Stimulated activated CD4-positive, alpha-beta T cell treated with anti-CD3 and anti-CD28 coated beads, Interleukin-4, amount 100 ng/mL, for 4 hours (primary cell): ENCODE results near the gene CPNE8.

Source experiments
- DNase-seq, 2 experiments: peaks; one replicate each; pipeline ENCODE4 v3.0.0-alpha.2; 2020

The CPNE8 gene

DNA sequence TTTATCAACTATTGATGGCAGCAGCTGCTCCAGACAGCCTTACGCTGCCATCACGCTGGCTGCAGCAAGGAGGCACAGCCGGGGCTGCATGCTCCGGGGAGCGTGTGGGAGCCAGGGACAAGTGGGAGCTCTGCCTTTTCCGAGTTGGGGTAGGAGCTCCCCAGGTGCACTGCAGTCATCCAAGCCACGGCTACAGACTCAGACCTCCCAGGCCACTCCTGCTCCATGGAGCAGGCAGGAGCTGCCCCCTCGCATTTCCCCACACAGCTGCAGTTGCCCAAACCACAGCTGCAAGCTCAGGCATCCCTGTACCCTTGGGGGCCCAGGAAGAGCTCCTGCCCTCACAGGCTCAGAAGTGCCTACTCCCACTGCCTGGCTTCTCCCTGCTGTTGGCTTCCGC lies 184.7 kb downstream of the CPNE8 start:
- DNase-seq, result no peak

DNA sequence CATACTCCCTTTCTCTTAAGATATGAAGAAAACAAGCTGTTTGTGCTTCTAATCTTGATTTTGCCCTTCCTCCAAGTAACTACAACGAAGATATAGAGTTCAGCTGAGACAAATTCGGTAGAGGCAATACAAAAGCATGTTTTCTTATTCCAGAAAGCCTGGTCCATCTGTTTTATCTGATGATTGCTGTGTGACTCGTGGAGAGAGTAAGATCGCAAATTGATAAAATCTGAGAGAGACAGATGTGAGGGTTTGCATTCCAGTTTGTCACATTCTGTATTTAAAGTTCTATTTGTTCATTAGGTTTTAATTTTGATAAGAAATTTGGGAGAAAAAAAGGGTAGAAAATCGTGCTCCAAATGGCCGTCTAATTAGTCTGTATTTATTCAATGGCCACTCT lies 192.1 kb downstream of the CPNE8 start:
- no peak for DNase-seq

DNA sequence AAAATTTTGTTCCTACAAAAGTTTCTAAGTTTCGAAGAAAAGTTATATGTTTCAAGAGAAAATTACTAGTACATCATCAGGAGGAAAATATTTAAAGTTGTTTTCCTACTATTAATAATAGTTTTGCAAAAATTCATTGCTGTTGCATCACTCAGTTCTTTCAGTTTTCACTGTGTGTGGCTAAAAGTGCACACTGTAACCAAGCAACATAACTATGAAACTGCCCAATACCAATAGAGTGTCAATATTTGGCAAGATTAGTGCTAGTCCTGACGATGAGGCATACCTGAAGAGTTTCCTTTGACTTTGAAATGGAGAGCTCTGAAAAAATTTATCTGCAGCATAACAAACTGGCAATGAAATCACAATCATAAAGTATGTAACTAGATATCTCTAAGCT lies 194.3 kb downstream of the CPNE8 start:
- no peak for DNase-seq

DNA sequence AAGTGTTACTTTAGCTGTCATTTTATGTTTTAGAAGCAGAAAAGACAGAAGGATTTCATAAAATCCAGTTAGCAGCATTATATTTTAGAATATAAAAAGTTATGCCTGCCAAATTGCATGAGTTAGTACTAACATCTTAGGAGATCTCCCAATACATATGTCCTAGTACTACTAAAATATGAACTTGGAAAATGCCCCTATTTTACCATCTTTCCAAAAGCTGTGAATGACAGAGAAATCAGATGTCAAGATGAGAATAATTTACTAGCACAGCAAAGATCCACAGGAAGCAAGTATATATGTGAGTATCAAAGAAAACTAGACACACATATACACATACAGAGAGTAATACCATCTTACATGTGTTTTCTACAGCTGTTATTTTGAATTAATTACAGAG lies 196.9 kb downstream of the CPNE8 start:
- DNase-seq, result no peak

DNA sequence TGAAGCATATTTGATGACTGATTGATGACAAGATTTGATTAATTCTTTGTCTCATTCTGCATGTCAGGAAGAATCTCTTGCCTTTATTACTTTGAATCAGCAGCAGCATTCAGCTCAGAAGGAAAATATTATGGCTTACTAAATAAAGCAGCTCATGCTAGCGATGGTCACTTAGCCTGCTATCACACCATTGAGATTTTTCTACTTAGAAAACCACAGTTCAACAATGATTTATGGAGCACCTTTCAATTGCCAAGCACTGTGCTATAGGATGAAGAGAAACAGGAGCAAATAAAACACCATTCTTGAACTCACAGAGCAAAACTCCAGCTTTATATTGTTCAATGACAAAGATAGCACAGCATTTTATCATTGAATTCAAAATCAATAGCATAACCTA lies 197.7 kb downstream of the CPNE8 start:
- no peak for DNase-seq

DNA sequence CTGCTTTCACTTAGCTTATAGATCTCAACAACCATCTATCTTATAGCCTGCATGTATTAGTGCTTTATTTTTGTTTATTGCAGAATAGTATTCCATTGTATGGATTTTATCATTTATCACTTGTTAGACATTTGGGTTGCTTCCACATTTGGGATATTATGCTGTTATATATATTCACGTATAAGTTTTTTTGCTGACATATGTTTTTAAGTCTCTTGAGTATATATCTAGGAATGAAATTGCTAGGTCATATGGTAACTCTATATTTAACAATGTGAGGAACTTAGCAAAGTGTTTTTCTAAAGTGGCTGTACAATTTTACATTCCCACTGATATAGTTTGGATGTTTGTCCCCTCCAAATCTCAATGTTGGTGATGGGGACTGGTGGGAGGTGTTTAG lies 208.1 kb downstream of the CPNE8 start:
- DNase-seq, result no peak

DNA sequence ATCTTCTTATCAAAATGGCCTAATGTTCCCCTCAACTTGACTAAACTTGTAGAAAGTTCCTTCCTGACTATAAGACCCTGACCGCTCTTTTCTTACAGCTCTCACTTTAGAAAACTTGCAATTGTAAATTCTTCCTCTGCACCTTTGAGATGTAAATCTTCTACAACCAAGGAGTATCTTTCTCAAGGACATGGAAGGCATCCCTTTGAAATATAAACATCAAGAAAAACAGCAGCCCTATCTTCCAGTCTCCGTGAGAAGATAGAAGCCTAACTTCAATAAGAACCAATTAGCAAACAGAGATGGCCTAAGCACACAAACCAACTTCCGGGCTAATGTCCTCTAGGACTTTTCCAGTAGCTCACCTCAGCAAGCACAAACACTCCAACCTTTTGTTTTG lies 210.3 kb downstream of the CPNE8 start:
- no peak for DNase-seq

DNA sequence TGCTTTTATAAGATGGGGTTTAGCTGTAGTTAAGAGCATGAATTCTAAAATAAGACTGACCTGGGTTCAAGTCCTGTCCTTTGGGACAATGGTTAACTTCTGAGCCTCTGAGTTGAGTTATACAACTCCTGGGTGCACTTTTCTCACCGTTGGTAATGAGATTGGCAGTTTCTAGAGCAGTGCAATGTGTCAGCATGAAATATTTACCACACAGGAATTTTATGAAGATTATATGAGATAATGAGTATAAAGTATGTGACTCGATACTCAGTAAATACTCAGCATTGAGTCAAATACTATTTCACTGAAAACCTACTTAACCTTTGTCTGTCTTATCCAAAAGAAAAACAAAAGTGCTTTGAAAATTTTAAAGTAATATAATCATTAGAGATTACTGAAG lies 214.2 kb downstream of the CPNE8 start:
- no peak for DNase-seq

DNA sequence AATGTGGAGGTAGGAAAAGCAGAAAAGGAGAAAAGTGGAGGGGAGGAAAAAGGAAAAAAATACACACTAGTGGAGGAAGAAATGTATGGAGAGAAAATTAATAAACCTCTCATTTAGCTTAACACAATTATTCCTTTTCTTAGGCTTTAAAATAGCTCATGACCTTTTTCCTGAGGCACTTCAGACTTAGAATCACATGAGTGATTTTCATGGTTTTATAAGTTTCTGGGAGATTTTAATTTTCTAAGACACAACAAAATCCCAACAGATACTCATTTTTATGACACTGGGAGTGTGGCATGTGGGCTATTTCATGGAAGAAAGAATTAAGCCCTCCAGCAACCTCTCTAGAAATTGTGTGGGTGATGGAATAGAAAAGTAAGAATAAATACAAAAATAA lies 214.7 kb downstream of the CPNE8 start:
- no peak for DNase-seq

DNA sequence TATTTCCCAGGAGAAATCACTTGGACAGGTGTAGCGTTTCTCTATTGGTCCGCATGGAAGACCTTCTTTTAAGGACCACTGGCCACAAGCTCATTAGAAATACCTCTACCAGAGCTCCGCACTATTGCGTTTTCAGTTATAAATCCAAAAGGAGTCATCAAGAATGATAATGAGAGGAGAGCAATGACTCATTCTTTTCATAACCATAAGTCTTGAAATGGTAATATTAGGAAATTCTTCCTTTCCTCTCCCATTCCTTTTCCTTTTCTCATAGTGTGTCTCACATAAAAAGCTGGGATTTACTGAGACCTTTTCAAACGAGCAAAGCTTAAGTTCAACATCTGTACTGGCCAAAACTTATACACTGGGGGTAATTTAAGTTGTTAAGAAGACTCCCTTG lies 215.7 kb downstream of the CPNE8 start:
- no peak for DNase-seq

DNA sequence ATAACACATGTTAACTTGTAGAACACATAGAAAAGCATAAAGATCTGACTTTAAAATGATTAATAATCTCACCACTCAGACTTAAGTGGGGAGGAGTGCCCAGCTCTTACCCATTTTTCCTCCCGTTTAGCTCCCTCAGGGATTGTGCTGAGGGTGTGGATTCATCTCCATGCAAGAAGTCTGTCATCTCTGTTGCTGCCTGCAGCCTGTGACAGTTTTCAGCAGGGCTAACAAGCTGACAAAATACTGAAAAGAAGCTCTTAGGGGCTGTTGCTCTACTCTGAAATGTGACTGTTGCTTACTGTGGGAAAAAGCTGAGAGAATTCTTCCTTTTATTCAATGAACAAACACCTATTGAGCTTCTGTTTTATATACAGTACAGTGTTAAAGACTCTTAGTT lies 216.2 kb downstream of the CPNE8 start:
- no peak for DNase-seq

DNA sequence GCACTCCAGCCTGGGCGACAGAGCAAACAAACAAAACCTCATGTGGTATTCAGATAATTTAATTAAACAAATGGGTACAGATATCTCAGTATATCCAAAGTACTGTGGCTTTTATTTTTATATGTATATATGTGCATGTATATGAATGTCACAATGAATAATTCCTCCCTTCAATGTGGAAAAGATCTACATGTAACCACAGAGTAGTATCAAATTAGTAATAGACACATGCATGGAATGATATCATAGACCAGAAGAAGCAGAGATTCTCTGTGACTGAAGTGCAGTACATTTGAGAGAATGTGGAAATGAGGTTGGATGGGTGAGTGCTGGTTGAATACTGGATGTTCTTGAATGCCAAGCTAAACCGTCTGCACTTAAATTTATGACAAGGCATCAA lies 222.9 kb downstream of the CPNE8 start:
- no peak for DNase-seq

DNA sequence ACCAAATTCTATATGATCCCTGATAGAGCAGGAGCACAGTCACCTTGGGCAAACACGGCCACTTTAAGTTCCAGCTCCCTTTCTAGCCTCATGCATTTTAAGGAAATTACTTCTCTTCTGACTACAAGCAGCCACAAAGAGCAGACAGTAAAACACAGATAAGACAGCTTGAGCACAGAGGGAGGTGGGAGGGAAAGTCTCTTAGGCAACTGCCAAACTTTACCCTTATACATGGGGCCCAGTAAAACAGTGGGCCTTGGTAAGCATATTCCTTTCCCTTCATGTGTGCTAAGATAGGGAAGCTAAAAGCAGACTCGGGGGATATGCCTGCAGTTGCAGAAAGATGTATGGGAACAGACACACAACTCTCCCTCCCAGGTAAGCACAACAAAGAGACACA lies 235.9 kb downstream of the CPNE8 start:
- no peak for DNase-seq

DNA sequence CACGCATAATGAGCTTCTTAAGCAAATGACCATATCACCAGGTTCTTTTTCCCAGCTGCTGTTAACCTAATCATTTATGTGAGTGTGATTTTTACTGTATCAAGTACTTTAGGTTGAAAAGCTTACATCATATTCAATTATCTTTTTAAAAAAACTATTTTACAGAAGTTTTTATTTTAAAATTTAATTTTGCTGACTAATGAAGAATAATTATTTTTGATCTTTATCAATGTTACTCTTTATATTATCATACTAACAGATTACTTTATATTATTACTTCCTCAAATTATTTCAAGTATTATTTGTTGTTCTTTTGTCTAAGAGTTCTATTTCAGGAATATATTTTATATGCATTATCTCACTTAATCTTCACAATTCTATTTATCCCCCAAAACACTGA lies 236.3 kb downstream of the CPNE8 start:
- DNase-seq, result no peak

DNA sequence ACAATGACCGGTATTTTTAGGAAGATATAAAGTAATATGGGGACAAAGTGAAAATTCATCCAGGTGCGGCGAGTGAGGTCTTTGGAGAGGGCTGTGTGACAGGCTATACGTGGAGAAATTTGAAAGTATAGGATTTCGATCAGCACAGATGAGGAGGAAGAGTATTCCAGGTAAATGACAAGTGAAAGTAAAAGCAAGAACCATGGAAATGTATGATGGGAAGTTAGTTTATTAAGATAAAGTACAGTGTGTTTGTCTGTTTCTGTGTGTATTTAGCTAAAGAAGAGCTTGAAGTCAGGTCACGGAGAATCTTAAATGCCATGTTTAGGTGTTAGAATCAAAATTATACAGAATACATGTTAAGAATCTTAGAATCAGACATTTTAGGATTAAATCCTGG lies 239.0 kb downstream of the CPNE8 start:
- no peak for DNase-seq

DNA sequence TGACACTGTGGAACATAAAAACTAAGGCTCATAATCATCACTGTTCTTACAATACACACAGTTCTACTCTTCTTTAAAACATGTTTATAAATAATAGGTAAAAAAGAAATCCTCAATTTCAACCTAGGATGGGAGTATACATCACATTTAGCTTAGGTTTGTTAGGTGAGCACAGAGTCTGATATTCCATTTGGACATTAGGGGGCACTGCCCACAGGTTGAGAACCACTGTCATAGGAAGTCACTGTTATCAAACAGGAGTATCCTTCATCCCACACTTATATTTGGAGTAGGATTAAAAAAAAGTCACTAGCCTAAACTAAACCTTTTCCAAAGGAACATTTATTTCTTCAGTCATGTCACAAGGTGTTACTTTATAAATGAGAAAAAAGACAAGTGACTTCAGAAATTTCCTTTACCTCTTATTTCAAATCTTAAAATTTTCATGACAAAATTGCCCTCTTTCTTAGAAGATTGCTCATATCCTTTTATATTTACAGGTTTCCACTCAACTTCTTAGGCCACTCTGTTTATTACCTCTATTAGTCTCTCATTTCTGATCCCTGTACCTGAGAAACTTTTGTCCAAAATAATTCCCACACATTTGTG lies 240.6 kb downstream of the CPNE8 start:
- no peak for DNase-seq

DNA sequence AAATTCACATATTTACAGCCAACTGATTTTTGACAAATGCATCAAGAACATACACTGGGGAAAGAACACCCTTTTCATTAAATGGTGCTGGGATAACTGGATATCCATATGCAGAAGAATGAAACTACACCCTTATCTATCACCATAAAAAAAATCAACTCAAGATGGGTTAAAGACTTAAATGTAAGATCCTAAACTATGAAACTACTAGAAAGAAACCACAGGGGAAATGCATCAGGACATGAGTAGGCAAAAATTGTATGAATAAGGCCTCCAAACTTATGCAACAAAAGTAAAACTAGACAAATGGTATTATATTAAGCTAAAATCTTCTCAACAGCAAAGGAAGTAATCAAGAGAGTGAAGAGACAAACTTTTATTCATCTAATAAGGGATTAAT lies 242.6 kb downstream of the CPNE8 start:
- DNase-seq, result no peak

DNA sequence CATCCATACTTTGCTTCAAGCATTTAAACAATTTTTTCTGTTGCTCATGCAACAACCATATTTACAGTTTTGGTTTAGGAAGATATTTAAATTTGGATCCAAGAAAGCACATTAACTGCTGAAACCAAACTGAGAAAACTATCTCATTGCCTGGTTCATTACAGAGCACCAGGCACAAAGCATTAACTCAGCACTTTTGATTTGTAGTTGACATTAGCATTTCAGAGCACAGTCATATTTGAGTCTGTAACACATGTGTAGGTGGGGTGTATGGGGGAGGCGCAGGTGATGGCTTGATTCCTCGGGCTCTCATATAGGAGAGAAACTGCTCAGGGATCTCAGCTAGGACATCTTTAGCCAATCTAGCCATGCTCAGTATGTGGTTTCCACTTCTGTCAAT lies 251.7 kb downstream of the CPNE8 start:
- no peak for DNase-seq

DNA sequence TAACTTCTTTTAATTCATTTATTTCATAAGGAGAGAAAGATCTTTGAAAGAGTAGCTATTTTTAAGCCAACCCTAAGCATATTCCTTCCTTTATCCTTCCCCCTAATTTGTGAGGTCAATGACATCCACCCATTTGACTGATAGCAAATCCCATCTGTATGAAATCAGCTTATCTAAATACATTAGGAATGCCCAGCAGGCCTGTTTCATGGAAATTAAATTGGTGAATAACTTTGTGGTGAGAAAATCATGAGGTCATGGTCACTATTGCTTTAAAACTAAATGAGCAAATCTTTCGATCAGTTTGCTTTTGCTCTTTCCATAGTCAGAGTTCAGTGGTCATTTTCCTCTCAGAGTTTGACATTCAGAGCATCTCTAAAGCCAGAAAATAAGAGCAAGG lies 256.6 kb downstream of the CPNE8 start:
- DNase-seq, result no peak

DNA sequence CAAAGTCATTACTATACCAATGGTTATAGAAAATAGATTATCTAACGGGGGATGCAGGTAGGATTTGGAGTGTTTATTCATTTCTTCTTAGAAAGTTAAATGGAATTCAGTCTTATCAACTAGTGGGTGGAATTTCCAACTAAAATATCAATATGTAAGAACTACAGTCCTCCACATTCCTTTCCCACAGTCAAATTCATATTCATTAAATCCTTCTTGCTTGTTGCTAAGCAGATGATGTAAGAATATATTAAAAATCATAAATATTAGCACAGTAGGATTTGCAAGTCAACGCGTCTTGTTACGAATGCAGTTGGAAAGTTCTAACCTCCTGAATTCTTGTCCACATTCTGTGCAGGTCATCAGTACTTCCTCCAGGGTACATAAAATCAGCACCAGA lies 259.2 kb downstream of the CPNE8 start:
- DNase-seq, result no peak

DNA sequence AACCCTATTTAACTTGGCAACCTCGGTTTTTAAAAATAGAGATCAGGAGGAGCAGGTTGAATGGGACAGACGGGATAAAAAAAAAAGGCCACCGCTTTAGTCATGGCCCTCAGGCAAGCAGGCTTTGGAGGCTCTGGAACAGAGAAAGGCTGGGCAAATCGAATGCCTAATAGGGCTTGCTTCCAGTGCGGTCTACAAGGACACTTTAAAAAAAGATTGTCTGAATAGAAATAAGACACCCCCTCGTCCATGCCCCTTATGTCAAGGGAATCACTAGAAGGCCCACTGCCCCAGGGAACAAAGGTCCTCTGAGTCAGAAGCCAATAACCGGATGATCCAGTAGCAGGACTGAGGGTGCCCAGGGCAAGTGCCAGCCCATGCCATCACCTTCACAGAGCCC lies 265.8 kb downstream of the CPNE8 start:
- no peak for DNase-seq

DNA sequence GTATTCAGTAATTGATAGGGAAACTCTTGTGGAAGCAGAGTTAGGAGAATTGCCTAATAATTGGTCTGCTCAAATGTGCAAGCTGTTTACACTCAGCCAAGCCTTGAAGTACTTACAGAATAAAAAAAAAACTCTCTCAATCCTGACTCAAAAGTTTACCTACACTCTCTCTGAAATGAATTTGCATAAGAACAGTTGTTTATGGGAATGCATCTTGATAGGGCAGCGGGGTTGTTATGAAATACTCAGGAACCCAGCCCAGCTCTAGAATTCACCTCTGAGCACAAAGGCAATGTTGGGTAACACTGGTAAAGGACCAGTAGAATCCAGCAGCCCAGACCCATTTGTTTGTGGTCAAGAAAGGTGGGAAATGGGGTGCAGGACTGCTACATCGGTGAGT lies 267.0 kb downstream of the CPNE8 start:
- DNase-seq, result no peak

DNA sequence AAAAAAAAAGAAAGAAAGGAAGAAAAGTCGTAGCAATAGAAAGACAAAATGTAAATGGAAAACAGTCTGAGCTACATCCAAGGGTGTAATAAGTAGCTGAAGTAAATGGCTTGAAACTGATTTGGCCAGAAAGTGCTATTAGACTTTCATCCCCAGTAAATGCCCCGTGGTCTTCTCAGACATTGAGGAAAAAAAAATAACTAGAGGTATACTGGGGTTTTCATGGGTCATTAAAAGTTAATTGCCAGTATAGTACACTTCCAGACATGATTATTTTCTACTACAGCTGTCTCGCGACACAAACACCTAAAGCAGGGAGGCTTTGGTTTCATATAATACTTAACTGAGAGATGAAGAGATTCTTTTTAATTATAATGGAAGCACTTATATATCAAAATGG lies 271.9 kb downstream of the CPNE8 start:
- DNase-seq, result no peak

DNA sequence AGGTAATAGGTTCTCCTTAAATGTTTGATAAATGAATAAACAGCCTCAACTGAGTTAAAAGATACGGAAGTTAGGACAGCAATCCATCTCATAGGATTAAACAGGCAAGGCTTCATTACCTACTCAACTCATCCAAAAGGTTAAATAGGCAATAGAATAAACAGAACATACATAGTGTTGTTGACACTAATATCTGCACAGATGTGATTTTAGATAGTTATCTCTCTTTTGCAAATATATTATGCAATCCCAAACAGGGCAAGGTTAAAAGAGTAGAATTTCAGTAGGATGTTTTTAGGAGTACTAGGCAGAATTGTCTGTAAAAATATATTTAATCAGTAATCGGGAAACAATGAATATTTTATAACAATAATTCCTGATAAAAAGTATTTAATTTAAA lies 276.3 kb downstream of the CPNE8 start:
- DNase-seq, result no peak

DNA sequence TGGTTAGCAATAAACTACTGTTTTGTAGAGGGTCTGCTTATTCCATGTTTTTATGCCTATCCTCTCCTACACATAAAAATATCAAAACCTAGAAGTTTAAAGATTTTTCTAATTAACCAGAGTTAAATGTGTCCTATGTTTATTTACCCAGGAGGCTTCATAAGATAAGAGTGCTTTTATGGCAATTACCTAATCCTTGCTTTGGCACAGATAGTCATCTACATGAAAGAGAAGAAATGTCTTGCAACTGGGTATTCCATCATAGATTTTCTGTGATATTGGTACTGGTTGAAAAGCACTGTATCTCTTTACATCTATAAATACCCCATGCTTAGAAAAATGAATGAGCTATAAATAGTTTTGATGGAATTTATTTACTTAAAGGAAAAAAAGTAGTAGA lies 277.1 kb downstream of the CPNE8 start:
- DNase-seq, result no peak

DNA sequence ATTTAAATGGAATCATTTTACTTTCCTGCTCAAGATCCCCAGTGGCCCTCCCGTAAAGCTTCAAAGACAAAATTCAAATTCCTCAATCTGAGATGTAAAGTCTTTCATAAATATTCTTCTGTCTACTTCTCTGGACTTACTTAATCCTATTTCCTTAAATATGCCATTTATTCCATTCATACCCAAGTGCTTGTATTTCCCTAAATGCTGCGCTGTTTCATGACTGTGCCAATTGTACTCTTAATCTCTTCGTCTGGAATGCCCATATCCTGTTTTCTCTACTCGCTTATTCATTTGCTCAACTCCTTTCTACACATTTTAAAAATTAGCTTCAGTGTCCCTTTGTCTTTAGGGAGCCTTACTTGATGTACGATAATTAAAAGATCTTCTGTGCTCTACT lies 280.1 kb downstream of the CPNE8 start:
- no peak for DNase-seq
